B cell (primary cell): ENCODE results near the gene STAG1.

Experiments used
- EZH2 ChIP-seq: IDR thresholded peaks from 2 replicates; pipeline ENCODE4 v1.6.1; 2012; ENCODE audit warnings: borderline replicate concordance, low read depth, mild to moderate bottlenecking, moderate library complexity, low read length; ENCODE audit not compliant: insufficient read depth, poor library complexity, severe bottlenecking
- TF ChIP-seq, protein P1 (sequence below): fragments of 200-600 bp; IDR thresholded peaks from one replicate; pipeline ENCODE4 v1.8.0; 2022; ENCODE audit warnings: antibody characterized with exemption, mild to moderate bottlenecking

DNA sequence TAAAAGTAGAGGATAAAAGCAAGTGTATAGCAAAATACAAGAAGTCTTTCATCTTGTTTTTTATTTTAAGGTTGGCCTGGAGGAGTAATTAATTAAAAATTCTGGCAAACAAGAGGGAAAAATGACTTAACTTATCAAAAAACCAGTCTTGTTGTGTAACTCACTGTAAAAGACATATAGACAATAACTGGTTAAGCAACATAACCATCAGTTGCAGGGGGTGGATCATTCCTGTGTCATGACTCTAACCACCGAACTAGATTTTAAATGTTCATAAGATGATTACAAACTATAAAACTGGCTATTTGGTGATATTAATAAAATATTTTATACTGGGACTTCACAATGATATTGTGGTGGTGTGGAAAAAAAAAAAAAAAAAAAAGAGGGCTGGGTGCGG, 130.6 kb downstream of the STAG1 start:
- TF ChIP-seq, protein P1, sequence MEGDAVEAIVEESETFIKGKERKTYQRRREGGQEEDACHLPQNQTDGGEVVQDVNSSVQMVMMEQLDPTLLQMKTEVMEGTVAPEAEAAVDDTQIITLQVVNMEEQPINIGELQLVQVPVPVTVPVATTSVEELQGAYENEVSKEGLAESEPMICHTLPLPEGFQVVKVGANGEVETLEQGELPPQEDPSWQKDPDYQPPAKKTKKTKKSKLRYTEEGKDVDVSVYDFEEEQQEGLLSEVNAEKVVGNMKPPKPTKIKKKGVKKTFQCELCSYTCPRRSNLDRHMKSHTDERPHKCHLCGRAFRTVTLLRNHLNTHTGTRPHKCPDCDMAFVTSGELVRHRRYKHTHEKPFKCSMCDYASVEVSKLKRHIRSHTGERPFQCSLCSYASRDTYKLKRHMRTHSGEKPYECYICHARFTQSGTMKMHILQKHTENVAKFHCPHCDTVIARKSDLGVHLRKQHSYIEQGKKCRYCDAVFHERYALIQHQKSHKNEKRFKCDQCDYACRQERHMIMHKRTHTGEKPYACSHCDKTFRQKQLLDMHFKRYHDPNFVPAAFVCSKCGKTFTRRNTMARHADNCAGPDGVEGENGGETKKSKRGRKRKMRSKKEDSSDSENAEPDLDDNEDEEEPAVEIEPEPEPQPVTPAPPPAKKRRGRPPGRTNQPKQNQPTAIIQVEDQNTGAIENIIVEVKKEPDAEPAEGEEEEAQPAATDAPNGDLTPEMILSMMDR = no peak
- no peak for TF ChIP-seq EZH2
